Mesenchymal stem cell (in vitro differentiated cells and primary cell): Measurements from ENCODE around the gene RTN4.

Experiments
- DNase-seq: peaks from one replicate; pipeline ENCODE4 v3.0.0-alpha.2; 2013
- H2AFZ ChIP-seq: one replicate; pipeline ENCODE4 v1.6.1; 2013; ENCODE audit warnings: low read depth, mild to moderate bottlenecking, control low read depth, inconsistent platforms, low read length, moderate library complexity
- H2AK5ac ChIP-seq: 2 replicates; pipeline ENCODE4 v1.6.1; 2013; ENCODE audit warnings: low read length, moderate library complexity, mild to moderate bottlenecking, inconsistent platforms; ENCODE audit not compliant: severe bottlenecking
- H2BK120ac ChIP-seq: one replicate; pipeline ENCODE4 v1.6.1; 2013; ENCODE audit warnings: low read depth, mild to moderate bottlenecking, inconsistent platforms, low read length, moderate library complexity
- H2BK12ac ChIP-seq, 2 experiments: one replicate each; pipeline ENCODE4 v1.6.1; 2013; ENCODE audit warnings: inconsistent platforms in 2 of 2, low read length in 2 of 2, mild to moderate bottlenecking in 2 of 2, moderate library complexity in 2 of 2, control low read depth in 1 of 2
- H2BK15ac ChIP-seq: one replicate; pipeline ENCODE4 v1.6.1; 2013; ENCODE audit warnings: mild to moderate bottlenecking, low read depth, inconsistent platforms; ENCODE audit not compliant: poor library complexity, severe bottlenecking
- H2BK5ac ChIP-seq: 2 replicates; pipeline ENCODE4 v1.6.1; 2013; ENCODE audit warnings: low read depth, mild to moderate bottlenecking, low read length, control low read depth, inconsistent platforms; ENCODE audit not compliant: poor library complexity, severe bottlenecking
- H3K14ac ChIP-seq, 2 experiments: one replicate each; pipeline ENCODE4 v1.6.1; 2013; ENCODE audit warnings: inconsistent platforms in 2 of 2, low read length in 2 of 2, control low read depth in 1 of 2, mild to moderate bottlenecking in 1 of 2, moderate library complexity in 1 of 2
- H3K18ac ChIP-seq, 2 experiments: one replicate each; pipeline ENCODE4 v1.6.1; 2013; ENCODE audit warnings: inconsistent platforms in 2 of 2, low read length in 2 of 2, control low read depth in 1 of 2, low read depth in 1 of 2, mild to moderate bottlenecking in 1 of 2
- H3K23ac ChIP-seq, 2 experiments: one replicate each; pipeline ENCODE4 v1.6.1; 2013; ENCODE audit warnings: inconsistent platforms in 2 of 2, low read length in 2 of 2, mild to moderate bottlenecking in 2 of 2, moderate library complexity in 2 of 2, control low read depth in 1 of 2
- H3K27ac ChIP-seq: 2 replicates; pipeline ENCODE4 v1.5.1; 2013; ENCODE audit warnings: mild to moderate bottlenecking, moderate library complexity, low read length, control low read depth, inconsistent platforms; ENCODE audit not compliant: poor library complexity, severe bottlenecking
- H3K27me3 ChIP-seq, 2 experiments: 2 replicates each; pipeline versions ENCODE4 v1.6.1 to v1.7.0; 2013; ENCODE audit warnings: low read length in 2 of 2, mild to moderate bottlenecking in 2 of 2, moderate library complexity in 2 of 2, control low read depth in 1 of 2, inconsistent platforms in 1 of 2; ENCODE audit not compliant: control insufficient read depth in 1 of 2, insufficient read depth in 1 of 2
- H3K36me3 ChIP-seq, 2 experiments: 2 replicates each; pipeline versions ENCODE4 v1.6.1 to v1.7.0; 2013; ENCODE audit warnings: low read length in 2 of 2, control low read depth in 1 of 2, inconsistent platforms in 1 of 2, low read depth in 1 of 2, mild to moderate bottlenecking in 1 of 2; ENCODE audit not compliant: insufficient read depth in 2 of 2, control insufficient read depth in 1 of 2
- H3K4ac ChIP-seq, 2 experiments: one replicate each; pipeline ENCODE4 v1.6.1; 2013; ENCODE audit warnings: inconsistent platforms in 2 of 2, low read length in 2 of 2, mild to moderate bottlenecking in 2 of 2, moderate library complexity in 2 of 2, control low read depth in 1 of 2, low read depth in 1 of 2
- H3K4me1 ChIP-seq: 2 replicates; pipeline ENCODE4 v1.6.1; 2013; ENCODE audit warnings: low read depth, low read length, control low read depth; ENCODE audit not compliant: control insufficient read depth, insufficient read depth
- H3K4me2 ChIP-seq: 2 replicates; pipeline ENCODE4 v1.6.1; 2013; ENCODE audit warnings: low read length, mild to moderate bottlenecking, inconsistent platforms; ENCODE audit not compliant: poor library complexity, severe bottlenecking
- H3K4me3 ChIP-seq, 2 experiments: 2 replicates each; pipeline versions ENCODE4 v1.5.1 to v1.7.0; 2013; ENCODE audit warnings: low read length in 2 of 2, mild to moderate bottlenecking in 2 of 2, control low read depth in 1 of 2, low read depth in 1 of 2; ENCODE audit not compliant: insufficient read depth in 1 of 2
- H3K79me1 ChIP-seq: replicated peaks from 2 replicates; pipeline ENCODE4 v1.6.1; 2013; ENCODE audit warnings: mild to moderate bottlenecking, control low read depth, low read length, inconsistent platforms; ENCODE audit not compliant: poor library complexity, severe bottlenecking
- H3K9ac ChIP-seq: 2 replicates; pipeline ENCODE4 v1.7.0; 2013; ENCODE audit warnings: mild to moderate bottlenecking, low read length, moderate library complexity
- H3K9me3 ChIP-seq: 2 replicates; pipeline ENCODE4 v1.7.0; 2013; ENCODE audit warnings: mild to moderate bottlenecking, low read length; ENCODE audit not compliant: control insufficient read depth
- H4K8ac ChIP-seq: one replicate; pipeline ENCODE4 v1.6.1; 2013; ENCODE audit warnings: inconsistent platforms, mild to moderate bottlenecking, low read length, moderate library complexity
- H4K91ac ChIP-seq: one replicate; pipeline ENCODE4 v1.6.1; 2013; ENCODE audit warnings: mild to moderate bottlenecking, low read length, inconsistent platforms
- WGBS: methylation state at CpG from one replicate; pipeline ENCODE4 v1.1.7; 2013; ENCODE audit warnings: mixed read lengths; 5-methylcytosine and 5-hydroxymethylcytosine counted together

RTN4 gene

DNA sequence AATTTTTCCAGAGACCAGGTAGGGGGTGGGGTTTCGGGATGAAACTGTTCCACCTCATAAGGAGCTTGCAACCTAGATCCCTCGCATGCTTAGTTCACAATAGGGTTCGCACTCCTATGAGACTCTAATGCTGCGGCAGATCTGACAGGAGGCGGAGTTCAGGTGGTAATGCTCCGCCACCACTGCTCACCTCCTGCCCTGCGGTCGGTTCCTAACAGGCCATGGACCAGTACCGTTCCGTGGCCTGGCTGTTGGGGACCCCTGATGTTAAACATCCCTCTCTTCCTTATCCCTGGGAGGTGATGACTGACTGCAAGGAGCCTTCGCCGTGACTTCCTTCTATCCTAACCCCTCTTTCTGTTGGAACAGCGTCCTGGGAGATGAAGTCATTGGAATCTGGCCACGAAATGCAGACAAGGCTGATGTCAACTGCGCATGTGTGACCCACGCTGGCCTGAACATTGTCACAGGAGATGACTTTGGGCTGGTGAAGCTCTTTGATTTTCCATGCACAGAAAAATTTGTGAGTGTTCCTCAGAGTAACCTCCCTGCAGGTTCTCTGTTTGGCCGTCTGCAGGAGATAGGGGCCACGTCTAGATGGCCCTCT is 82.4 kb downstream of the RTN4 start:
- H3K4ac ChIP-seq = no peak overlapping the region
- 96% methylated on average over 18 of the region's 18 CpGs for WGBS
- H2AK5ac ChIP-seq = no peak overlapping the region
- no peak overlapping the region for H2BK15ac ChIP-seq
- H3K14ac ChIP-seq = no peak overlapping the region
- H3K4me2 ChIP-seq = no peak overlapping the region
- no peaks in the 10 kb centered on the region for H3K27me3 ChIP-seq
- no peaks in the 10 kb centered on the region for H3K4me1 ChIP-seq
- H2BK5ac ChIP-seq = no peak overlapping the region
- no peak overlapping the region for H2BK120ac ChIP-seq
- H2BK12ac ChIP-seq = no peak overlapping the region
- no peak for DNase-seq
- H3K4me3 ChIP-seq = no peak overlapping the region
- H4K8ac ChIP-seq = peak overlapping the region; percentile 33
- no peaks in the 10 kb centered on the region for H3K9me3 ChIP-seq
- peaks cover 40 to 69% of the 10 kb centered on the region in 2 experiments for H3K36me3 ChIP-seq
- H3K18ac ChIP-seq = peak overlapping the region in 1 of 2 experiments; percentile 18
- peaks cover 24% of the 10 kb centered on the region for H3K79me1 ChIP-seq
- no peak overlapping the region for H4K91ac ChIP-seq
- H3K9ac ChIP-seq = no peak overlapping the region
- H2AFZ ChIP-seq = no peak overlapping the region
- no peak overlapping the region for H3K23ac ChIP-seq
- H3K27ac ChIP-seq = no peak overlapping the region

GRCh38 chr2:54967269-54967668 is 83.0 kb downstream of the RTN4 start:
- WGBS = 53% methylated on average over 2 of the region's 4 CpGs
- Histone ChIP-seq H3K14ac (no peak overlapping the region), H3K4me1 (no peaks in the 10 kb centered on the region)

DNA sequence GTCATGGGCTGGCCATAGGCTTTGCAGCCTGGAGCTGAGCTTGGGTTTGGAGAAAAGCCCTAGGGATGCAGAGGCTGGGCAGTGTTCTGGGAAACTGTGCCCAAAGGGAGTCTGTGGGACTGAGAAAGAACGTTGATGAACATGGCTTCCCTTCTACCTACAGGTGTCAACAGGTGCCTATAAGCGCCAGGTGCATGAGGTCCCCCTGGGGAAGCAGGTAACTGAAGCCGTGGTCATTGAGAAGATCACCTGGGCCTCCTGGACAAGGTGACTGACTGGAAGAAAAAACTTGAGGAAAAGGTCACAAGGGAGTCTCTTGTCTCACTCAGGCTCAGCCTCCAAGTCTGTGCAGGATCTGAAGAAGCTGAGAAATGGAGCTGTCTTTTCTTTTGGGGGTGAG is 83.4 kb downstream of the RTN4 start:
- no peak overlapping the region for H4K8ac ChIP-seq
- no peak overlapping the region for H3K18ac ChIP-seq
- H2AK5ac ChIP-seq = no peak overlapping the region
- peaks cover 24% of the 10 kb centered on the region for H3K79me1 ChIP-seq
- H4K91ac ChIP-seq = no peak overlapping the region
- H3K9me3 ChIP-seq = no peaks in the 10 kb centered on the region
- H3K4me3 ChIP-seq = no peak overlapping the region
- H3K36me3 ChIP-seq = peaks cover 40 to 58% of the 10 kb centered on the region in 2 experiments
- no peak overlapping the region for H3K4me2 ChIP-seq
- no peak overlapping the region for H2BK15ac ChIP-seq
- H3K27me3 ChIP-seq = no peaks in the 10 kb centered on the region
- H2BK5ac ChIP-seq = no peak overlapping the region
- WGBS = 95% methylated on average over 3 of the region's 3 CpGs
- no peak for DNase-seq
- H3K27ac ChIP-seq = no peak overlapping the region
- no peak overlapping the region for H2BK12ac ChIP-seq
- H3K9ac ChIP-seq = no peak overlapping the region
- no peak overlapping the region for H3K14ac ChIP-seq
- no peak overlapping the region for H2BK120ac ChIP-seq
- no peak overlapping the region for H3K23ac ChIP-seq
- no peak overlapping the region for H2AFZ ChIP-seq
- H3K4ac ChIP-seq = no peak overlapping the region
- no peaks in the 10 kb centered on the region for H3K4me1 ChIP-seq

More at GRCh38 chr2:54967269-54967668, 83.0 kb downstream of the RTN4 start:
- Histone ChIP-seq H2BK120ac (no peak overlapping the region), H3K4me2 (no peak overlapping the region), H3K23ac (no peak overlapping the region), H3K9ac (no peak overlapping the region), H4K91ac (no peak overlapping the region), H2BK5ac (no peak overlapping the region), H2AK5ac (no peak overlapping the region), H3K4ac (no peak overlapping the region), H3K79me1 (peaks cover 24% of the 10 kb centered on the region), H3K18ac (no peak overlapping the region), H4K8ac (no peak overlapping the region), H3K27me3 (no peaks in the 10 kb centered on the region), H3K9me3 (no peaks in the 10 kb centered on the region), H2BK12ac (no peak overlapping the region), H2BK15ac (no peak overlapping the region), H3K36me3 (peaks cover 40 to 63% of the 10 kb centered on the region in 2 experiments), H2AFZ (no peak overlapping the region), H3K27ac (no peak overlapping the region), H3K4me3 (no peak overlapping the region)
- DNase-seq = no peak

- Histone ChIP-seq H2AK5ac (no peak overlapping the region), H3K4me3 (no peak overlapping the region), H3K27ac (no peak overlapping the region), H3K14ac (no peak overlapping the region), H2BK15ac (no peak overlapping the region), H3K36me3 (peaks cover 40 to 53% of the 10 kb centered on the region in 2 experiments), H3K79me1 (peaks cover 24% of the 10 kb centered on the region), H3K4me1 (no peaks in the 10 kb centered on the region), H3K23ac (no peak overlapping the region), H2AFZ (no peak overlapping the region), H4K8ac (no peak overlapping the region), H2BK120ac (no peak overlapping the region), H2BK5ac (no peak overlapping the region), H3K9me3 (no peaks in the 10 kb centered on the region), H4K91ac (no peak overlapping the region), H2BK12ac (no peak overlapping the region), H3K4me2 (no peak overlapping the region), H3K9ac (no peak overlapping the region), H3K27me3 (no peaks in the 10 kb centered on the region), H3K18ac (no peak overlapping the region), H3K4ac (no peak overlapping the region)
- 88% methylated on average over 8 of the region's 8 CpGs for WGBS
- DNase-seq = no peak
Measured at GRCh38 chr2:54966165-54966832, 84.0 kb downstream of the RTN4 start.
